ENCODE measurements around the gene NAT8.
A peak's percentile ranks its signal among the peaks of the same experiment; 100 is the strongest.
"Not testable (repeated sequence)": the region's sequence is repeated elsewhere in the genome, so short reads cannot be mapped to it uniquely, and the experiment has no call there.

The NAT8 gene

GRCh38 chr2:73630662-73631266, 11.5 kb downstream of the NAT8 start:
- DNase-seq, result peak in 1 of 2 donors; percentile 5

GRCh38 chr2:73628493-73628892, 13.7 kb downstream of the NAT8 start:
- DNase-seq, result not testable (repeated sequence)

DNA sequence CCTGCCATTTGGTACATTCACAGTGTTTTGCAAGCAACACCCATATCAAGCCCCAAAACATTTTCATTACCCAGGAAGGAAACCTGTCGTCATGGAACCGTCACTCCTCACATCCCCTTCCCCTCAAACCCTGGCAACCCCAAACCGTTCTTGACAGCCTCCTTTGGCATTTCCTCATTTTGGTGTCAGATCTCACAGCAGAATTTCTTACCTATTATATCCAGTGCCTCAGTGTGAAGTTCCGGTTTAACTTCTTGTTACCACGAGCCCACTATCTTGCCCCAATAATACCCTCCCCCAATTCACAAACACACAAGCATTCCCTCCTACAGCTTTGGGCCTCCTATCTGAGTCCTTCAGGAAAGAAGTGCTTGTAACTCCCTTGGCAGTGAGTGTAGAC, 16.0 kb downstream of the NAT8 start:
- DNase-seq, result not testable (repeated sequence)

DNA sequence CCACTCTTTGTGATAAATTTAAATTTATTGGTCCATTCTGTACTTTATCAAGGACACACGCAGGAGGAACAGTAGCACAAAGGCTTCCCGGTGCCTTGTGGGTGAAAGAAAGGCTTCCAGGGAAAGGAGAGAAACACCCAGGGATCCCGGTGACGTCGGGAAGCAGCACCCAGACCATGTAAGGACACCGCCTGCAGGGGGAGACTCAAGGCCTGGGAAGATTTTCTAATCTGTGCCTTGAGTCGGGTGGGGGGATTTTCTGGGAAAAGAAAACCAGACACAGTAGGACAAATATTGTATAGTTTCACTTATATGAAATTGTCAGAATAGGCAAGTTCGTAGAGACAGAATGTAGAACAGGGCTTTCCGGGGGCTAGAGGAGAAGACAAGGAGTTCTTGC, 17.6 kb downstream of the NAT8 start:
- DNase-seq, result not testable (repeated sequence)

DNA sequence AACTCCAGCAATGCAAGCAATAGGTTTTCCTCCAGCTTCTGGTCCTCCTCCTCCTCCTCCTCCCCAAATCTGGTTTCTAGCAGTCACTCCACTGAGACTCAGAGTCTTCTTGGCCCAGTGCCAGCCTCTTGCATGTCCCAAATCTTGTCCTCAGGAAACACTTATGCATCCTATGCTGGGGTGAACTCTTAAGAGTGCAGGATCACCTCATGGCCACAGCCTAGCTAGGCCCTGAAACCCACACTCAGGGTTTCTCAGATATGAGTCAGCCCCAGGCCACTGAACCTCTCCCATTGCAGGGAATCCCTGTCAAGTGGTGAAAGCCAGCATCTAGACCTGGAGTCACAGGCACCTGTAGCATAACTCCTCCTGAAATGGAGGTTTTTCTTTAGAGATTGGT, 18.2 kb downstream of the NAT8 start:
- not testable (repeated sequence) for DNase-seq

DNA sequence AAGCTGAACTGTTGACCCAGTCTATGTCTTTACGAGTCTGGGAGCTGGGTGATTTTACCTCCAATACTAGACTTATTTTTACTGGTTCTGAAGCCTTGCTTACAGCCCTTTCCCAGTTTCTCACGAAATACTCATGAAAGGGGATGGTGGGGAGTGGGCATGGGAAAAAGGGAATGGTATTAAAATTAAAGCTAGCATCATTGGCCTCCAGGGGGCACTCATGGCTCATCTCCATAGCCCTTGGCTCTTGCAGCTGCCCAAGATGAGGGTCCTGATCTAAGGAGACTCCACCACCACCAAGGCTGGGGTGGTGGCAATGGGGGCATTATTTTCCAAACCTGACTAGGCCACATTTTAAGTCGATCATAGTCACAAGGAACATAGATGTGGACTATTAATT, 22.3 kb downstream of the NAT8 start:
- DNase-seq, result not testable (repeated sequence)

GRCh38 chr2:73614997-73615396, 27.2 kb downstream of the NAT8 start:
- DNase-seq, result no peak

- DNase-seq, result no peak
Observed at GRCh38 chr2:73614105-73614504, 28.1 kb downstream of the NAT8 start.

GRCh38 chr2:73611867-73612266, 30.4 kb downstream of the NAT8 start:
- no peak for DNase-seq

- DNase-seq, result no peak
Observed at GRCh38 chr2:73611193-73611592, 31.0 kb downstream of the NAT8 start.

GRCh38 chr2:73610111-73610510, 32.1 kb downstream of the NAT8 start:
- DNase-seq, result no peak

- not testable (repeated sequence) for DNase-seq
Observed at GRCh38 chr2:73604589-73604988, 37.6 kb downstream of the NAT8 start.

- not testable (repeated sequence) for DNase-seq
Observed at GRCh38 chr2:73603099-73603588, 39.1 kb downstream of the NAT8 start.

DNA sequence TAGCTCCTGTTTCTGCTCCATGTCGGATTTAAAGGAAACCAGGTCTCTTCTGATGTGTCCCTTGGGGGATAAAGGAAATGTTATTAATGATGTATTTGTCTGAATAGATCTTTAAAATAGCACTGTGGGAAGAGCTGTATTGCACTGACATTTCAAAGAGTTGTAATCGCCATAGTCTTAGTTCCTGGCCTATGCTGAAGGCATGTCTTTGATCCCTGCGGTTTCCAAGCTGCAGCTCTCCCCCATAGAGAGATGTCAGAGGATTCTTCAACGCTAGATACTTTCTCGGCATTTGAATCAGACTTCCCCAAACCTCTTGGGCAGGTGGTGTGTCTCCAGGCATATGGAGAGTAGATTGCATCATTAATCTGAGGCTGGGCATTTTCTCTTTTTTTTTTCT, 40.4 kb downstream of the NAT8 start:
- DNase-seq, result no peak

- DNase-seq, result no peak
Observed at GRCh38 chr2:73594251-73594650, 48.0 kb downstream of the NAT8 start.

DNA sequence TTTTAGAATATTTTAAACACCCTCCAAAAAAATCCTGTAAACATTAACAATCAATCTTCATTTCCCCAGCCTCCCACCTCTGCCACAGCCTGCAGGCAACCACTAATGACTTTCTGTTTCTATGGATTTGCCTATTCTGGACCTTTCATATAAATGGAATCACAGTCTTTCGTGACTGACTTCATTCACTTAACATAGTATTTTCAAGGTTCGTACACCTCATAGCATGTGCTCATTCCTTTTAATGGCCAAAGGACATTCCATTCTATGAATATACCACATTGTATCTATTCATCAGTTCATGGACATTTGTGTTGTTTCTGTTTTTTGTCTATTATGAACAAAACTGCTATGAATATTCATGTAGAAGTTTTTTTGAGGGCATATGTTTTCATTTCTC, 48.5 kb downstream of the NAT8 start:
- no peak for DNase-seq

All from CD4-positive, alpha-beta T cell treated with Interferon alpha-2 for 1 hour (primary cell).